GM19043 (cell line): ENCODE results near the gene LARGE1.

Experiments
- ATAC-seq: cut with Tn5 transposase; IDR thresholded peaks from one replicate; pipeline ENCODE4 v1.9.1; 2021; ENCODE audit warnings: low read depth; ENCODE audit not compliant: unreplicated experiment

LARGE1 gene

GRCh38 chr22:33539202-33539901 lies 380.9 kb downstream of the LARGE1 start:
- no peak for ATAC-seq

GRCh38 chr22:33538277-33538885 lies 381.9 kb downstream of the LARGE1 start:
- no peak for ATAC-seq

GRCh38 chr22:33537059-33537458 lies 383.2 kb downstream of the LARGE1 start:
- no peak for ATAC-seq

GRCh38 chr22:33535937-33536875 lies 384.1 kb downstream of the LARGE1 start:
- no peak for ATAC-seq

- no peak for ATAC-seq
Observed at GRCh38 chr22:33529424-33530113, 390.7 kb downstream of the LARGE1 start.

- no peak for ATAC-seq
Observed at GRCh38 chr22:33528183-33528582, 392.1 kb downstream of the LARGE1 start.

GRCh38 chr22:33526434-33527107 lies 393.7 kb downstream of the LARGE1 start:
- no peak for ATAC-seq

- ATAC-seq, result no peak
Observed at GRCh38 chr22:33524511-33525260, 395.6 kb downstream of the LARGE1 start.

- ATAC-seq, result no peak
Observed at GRCh38 chr22:33521879-33522665, 398.2 kb downstream of the LARGE1 start.

- no peak for ATAC-seq
Observed at GRCh38 chr22:33520904-33521780, 399.1 kb downstream of the LARGE1 start.

GRCh38 chr22:33519974-33520903 lies 400.0 kb downstream of the LARGE1 start:
- no peak for ATAC-seq

GRCh38 chr22:33519071-33519973 lies 401.0 kb downstream of the LARGE1 start:
- no peak for ATAC-seq

GRCh38 chr22:33518405-33518804 lies 401.9 kb downstream of the LARGE1 start:
- ATAC-seq, result no peak

- ATAC-seq, result no peak
Observed at GRCh38 chr22:33515795-33516194, 404.5 kb downstream of the LARGE1 start.
